Breast epithelium (tissue), 3 donors: Measurements from ENCODE around the gene ADPRM.

Source experiments
- CTCF ChIP-seq, 3 donors: fragments of 450-650 bp; IDR thresholded peaks; one replicate each; pipeline ENCODE4 v1.5.1; 2016 to 2017; ENCODE audit warnings: antibody characterized with exemption in 3 of 3, mild to moderate bottlenecking in 3 of 3, moderate library complexity in 3 of 3
- POLR2A ChIP-seq: fragments of 450-650 bp; IDR thresholded peaks from one replicate; pipeline ENCODE4 v1.6.1; 2016; ENCODE audit warnings: antibody characterized with exemption, mild to moderate bottlenecking, moderate library complexity

- TF ChIP-seq CTCF (IDR thresholded peaks at IDR 0.05) (no peak), POLR2A (no peak)
These were observed 9.9 kb upstream of the ADPRM start for GRCh38 chr17:10687499-10687898.
